Activated T-cell treated with anti-CD3 and anti-CD28 coated beads, Interleukin-2, amount 50 U/mL, for 72 hours (primary cell): ENCODE results near the gene HMX2. TPM values are rescaled to one million over a fixed set of nuclear protein-coding genes. Genes with fewer than 3 reads are reported as not detected.

Experiments used
- ATAC-seq, 2 donors: fragments of 150-1000 bp; cut with Tn5 transposase; replicated peaks in 1 of 2; 2 replicates each; pipeline ENCODE4 v1.10.0; 2021; ENCODE audit warnings: moderate library complexity in 2 of 2, mild to moderate bottlenecking in 1 of 2
- DNase-seq, 2 donors: peaks; one replicate each; pipeline ENCODE4 v3.0.0; 2021 to 2022; ENCODE audit warnings: mixed read lengths in 1 of 2
- H3K27ac Mint-ChIP-seq: one replicate; pipeline ENCODE4 v1.8.0; 2022; ENCODE audit warnings: mild to moderate bottlenecking, moderate library complexity, mixed read lengths
- H3K27me3 Mint-ChIP-seq: one replicate; pipeline ENCODE4 v1.8.0; 2022; ENCODE audit warnings: low read depth, mixed read lengths
- H3K36me3 Mint-ChIP-seq, 2 donors: one replicate each; pipeline ENCODE4 v1.8.0; 2022; ENCODE audit warnings: mixed read lengths in 2 of 2, mild to moderate bottlenecking in 1 of 2; ENCODE audit not compliant: insufficient read depth in 2 of 2
- H3K4me1 Mint-ChIP-seq: one replicate; pipeline ENCODE4 v1.8.0; 2022; ENCODE audit warnings: low read depth, mixed read lengths
- H3K4me3 Mint-ChIP-seq, 2 donors: one replicate each; pipeline ENCODE4 v1.8.0; 2022; ENCODE audit warnings: mild to moderate bottlenecking in 2 of 2, mixed read lengths in 2 of 2, moderate library complexity in 2 of 2
- H3K9me3 Mint-ChIP-seq, 2 donors: one replicate each; pipeline ENCODE4 v1.8.0; 2022; ENCODE audit warnings: mixed read lengths in 2 of 2
- total RNA-seq, 2 donors: library from RNA; stranded (reverse); gene quantifications; one replicate each; pipeline ENCODE4 v1.2.3, GENCODE V29; 2022

HMX2 gene
- 1 to 10 TPM in 1 of 2 donors, under 1 TPM in 1; 0.58 to 1.1 TPM for total RNA-seq

GRCh38 chr10:123147635-123148413 is at the start of gene HMX2:
Gene HMX2 (plus strand): TSS chr10:123148136. CDS start chr10:123148379, 243 bp downstream.
- peak; percentile 70 to 73 for DNase-seq
- peak within 1 kb of the TSS; percentile 83 to 86 for H3K4me3 Mint-ChIP-seq
- peak; percentile 55 to 59 for ATAC-seq
- H3K27ac Mint-ChIP-seq = peak within 1 kb of the TSS; percentile 61
- no peaks in the 10 kb centered on the region for H3K9me3 Mint-ChIP-seq
- peaks cover 49% of the 10 kb centered on the region for H3K27me3 Mint-ChIP-seq
- H3K4me1 Mint-ChIP-seq = peaks cover 55% of the 10 kb centered on the region
- H3K36me3 Mint-ChIP-seq = peaks cover 1 to 5% of the 10 kb centered on the region in 2 donors

DNA sequence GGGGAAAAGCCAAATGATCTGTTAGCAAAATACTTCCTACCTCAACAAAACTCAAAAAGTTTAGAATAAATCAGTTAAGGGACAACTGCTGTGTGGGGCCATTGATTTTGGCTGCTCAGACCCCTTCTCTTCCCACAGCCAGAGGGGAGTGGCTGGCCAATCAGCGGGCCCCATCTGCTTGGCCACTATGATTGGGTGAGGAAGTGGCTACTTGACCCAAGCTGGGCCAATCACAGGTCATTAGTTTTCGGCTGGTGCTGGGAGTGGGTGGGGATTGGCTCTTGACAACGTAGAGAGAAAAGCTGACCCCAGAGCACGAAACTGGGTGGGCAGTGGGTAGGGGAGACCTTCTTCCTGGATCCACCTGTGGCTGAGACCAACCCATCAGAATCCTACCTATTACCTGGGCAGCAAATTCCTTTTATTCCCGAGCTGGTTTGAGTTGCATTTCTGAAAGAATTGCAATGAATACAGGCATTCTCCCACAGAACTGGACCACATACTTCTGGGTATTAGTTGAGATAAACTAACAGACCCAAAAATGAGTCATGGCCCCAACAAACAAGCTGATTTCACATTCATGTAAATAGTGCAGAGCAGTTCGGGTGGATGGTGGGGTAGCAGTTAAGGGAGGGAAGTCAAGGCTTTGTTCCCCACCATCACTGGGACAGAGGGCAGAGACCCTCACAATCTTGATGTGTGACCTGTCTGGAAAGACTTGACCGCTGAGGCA is 47.7 kb upstream of the HMX2 start:
- no peak overlapping the region for H3K27ac Mint-ChIP-seq
- DNase-seq (no peak), ATAC-seq (no peak)
- no peak overlapping the region for H3K4me3 Mint-ChIP-seq
- H3K4me1 Mint-ChIP-seq = no peaks in the 10 kb centered on the region
- H3K9me3 Mint-ChIP-seq = no peaks in the 10 kb centered on the region
- peaks cover 12% of the 10 kb centered on the region for H3K27me3 Mint-ChIP-seq
- H3K36me3 Mint-ChIP-seq = no peaks in the 10 kb centered on the region

DNA sequence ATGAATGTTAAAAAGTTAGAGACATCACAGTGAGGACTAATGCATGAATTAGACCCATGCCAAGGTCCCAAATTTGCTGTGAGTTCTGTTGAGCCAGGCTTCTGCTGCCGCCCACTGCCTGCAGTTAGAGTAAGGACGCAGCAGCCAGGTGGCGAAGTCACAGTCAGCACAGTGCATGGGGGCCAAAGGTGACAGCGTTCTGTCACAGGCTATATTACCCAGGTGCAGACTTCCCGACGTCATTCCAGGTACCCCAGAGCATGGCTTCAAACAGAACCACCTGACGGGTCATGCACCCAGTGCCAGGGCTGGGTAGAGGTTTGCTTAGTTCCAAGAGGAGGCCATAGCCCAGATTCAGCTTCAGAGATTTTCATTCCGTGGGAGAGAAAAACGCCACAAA is 46.1 kb upstream of the HMX2 start:
- no peaks in the 10 kb centered on the region for H3K9me3 Mint-ChIP-seq
- no peaks in the 10 kb centered on the region for H3K4me1 Mint-ChIP-seq
- no peaks in the 10 kb centered on the region for H3K36me3 Mint-ChIP-seq
- no peak overlapping the region for H3K4me3 Mint-ChIP-seq
- H3K27ac Mint-ChIP-seq = no peak overlapping the region
- ATAC-seq = no peak
- DNase-seq = no peak
- H3K27me3 Mint-ChIP-seq = peaks cover 23% of the 10 kb centered on the region

GRCh38 chr10:123102673-123103072 is 45.3 kb upstream of the HMX2 start:
- DNase-seq (no peak), ATAC-seq (no peak)
- H3K27me3 Mint-ChIP-seq = peaks cover 22% of the 10 kb centered on the region
- no peaks in the 10 kb centered on the region for H3K9me3 Mint-ChIP-seq
- H3K4me3 Mint-ChIP-seq = no peak overlapping the region
- H3K4me1 Mint-ChIP-seq = no peaks in the 10 kb centered on the region
- H3K36me3 Mint-ChIP-seq = no peaks in the 10 kb centered on the region
- no peak overlapping the region for H3K27ac Mint-ChIP-seq

GRCh38 chr10:123103944-123104343 is 44.0 kb upstream of the HMX2 start:
- H3K36me3 Mint-ChIP-seq = no peaks in the 10 kb centered on the region
- H3K4me1 Mint-ChIP-seq = no peaks in the 10 kb centered on the region
- no peak overlapping the region for H3K27ac Mint-ChIP-seq
- H3K27me3 Mint-ChIP-seq = peaks cover 25% of the 10 kb centered on the region
- H3K9me3 Mint-ChIP-seq = no peaks in the 10 kb centered on the region
- H3K4me3 Mint-ChIP-seq = no peak overlapping the region
- ATAC-seq (no peak), DNase-seq (no peak)

- H3K4me3 Mint-ChIP-seq = no peak overlapping the region
- H3K36me3 Mint-ChIP-seq = no peaks in the 10 kb centered on the region
- no peaks in the 10 kb centered on the region for H3K9me3 Mint-ChIP-seq
- H3K4me1 Mint-ChIP-seq = no peaks in the 10 kb centered on the region
- H3K27me3 Mint-ChIP-seq = peaks cover 39% of the 10 kb centered on the region
- H3K27ac Mint-ChIP-seq = no peak overlapping the region
- DNase-seq (no peak), ATAC-seq (no peak)
Observed at GRCh38 chr10:123109466-123109865, 38.5 kb upstream of the HMX2 start.

DNA sequence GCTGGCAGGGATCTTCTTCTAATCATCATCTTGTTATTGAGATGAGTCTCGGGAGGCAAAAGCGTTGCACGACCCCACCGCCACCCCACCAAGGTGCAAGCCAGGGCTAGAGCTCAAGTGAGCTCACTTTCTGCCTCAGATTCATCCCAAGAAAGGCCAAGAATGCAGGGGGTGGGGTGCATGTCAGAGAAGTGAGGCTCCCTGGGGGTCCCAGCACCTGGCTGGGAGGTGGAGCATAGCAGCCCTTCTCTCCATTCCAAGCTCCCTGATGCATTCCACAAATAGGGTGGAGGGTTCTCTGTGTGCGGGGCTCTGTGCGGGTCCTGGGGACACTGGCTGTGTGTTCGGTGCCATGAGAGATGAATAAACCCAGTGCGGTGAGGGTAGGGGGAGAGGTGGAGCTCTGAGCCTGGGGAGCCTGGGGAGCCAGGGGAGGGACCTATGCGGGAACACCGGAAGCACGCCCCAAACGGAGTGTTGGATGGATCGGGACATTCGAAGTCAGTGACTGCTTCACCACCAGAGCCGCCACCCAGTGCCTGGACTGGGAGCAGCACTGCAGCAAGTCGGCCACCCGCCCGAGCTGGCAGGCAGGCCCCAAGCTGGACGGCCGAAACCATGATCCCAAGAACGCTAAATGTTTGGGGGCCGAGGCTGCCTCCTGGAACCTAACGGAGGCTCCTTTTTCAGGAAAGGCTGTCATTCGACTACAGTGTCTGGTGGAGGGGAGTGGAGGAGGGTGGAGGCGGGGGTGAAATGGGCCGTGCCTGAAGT is 30.1 kb upstream of the HMX2 start:
- H3K4me1 Mint-ChIP-seq = no peaks in the 10 kb centered on the region
- peaks cover 54% of the 10 kb centered on the region for H3K27me3 Mint-ChIP-seq
- DNase-seq (no peak), ATAC-seq (no peak)
- H3K9me3 Mint-ChIP-seq = no peaks in the 10 kb centered on the region
- no peaks in the 10 kb centered on the region for H3K36me3 Mint-ChIP-seq
- H3K4me3 Mint-ChIP-seq = no peak overlapping the region
- no peak overlapping the region for H3K27ac Mint-ChIP-seq

DNA sequence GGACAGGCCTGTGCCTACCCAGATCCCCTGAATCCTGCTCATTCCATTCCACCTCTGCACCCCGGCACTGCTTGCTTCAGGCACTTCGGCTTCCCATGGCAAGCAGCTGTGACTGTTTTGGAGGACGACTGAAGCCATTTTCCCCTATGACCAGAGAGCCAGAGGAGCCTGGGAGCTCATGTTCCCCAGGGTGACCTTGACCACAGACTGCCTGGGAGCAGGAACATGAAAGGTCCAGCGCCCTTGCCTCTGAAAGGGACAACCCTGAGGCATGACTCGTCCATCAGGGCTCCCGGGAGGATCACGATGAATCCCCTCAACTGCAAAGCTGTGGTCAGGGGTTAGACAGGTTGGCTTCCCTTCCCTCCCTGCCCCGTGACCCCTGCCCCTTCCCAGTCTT is 28.9 kb upstream of the HMX2 start:
- Mint-ChIP-seq H3K36me3 (no peaks in the 10 kb centered on the region), H3K27ac (no peak overlapping the region), H3K4me3 (no peak overlapping the region), H3K4me1 (no peaks in the 10 kb centered on the region), H3K9me3 (no peaks in the 10 kb centered on the region), H3K27me3 (peaks cover 49% of the 10 kb centered on the region)
- ATAC-seq (no peak), DNase-seq (no peak)

- peaks cover 64% of the 10 kb centered on the region for H3K27me3 Mint-ChIP-seq
- no peaks in the 10 kb centered on the region for H3K36me3 Mint-ChIP-seq
- no peaks in the 10 kb centered on the region for H3K9me3 Mint-ChIP-seq
- H3K27ac Mint-ChIP-seq = no peak overlapping the region
- no peak overlapping the region for H3K4me3 Mint-ChIP-seq
- DNase-seq = no peak
- ATAC-seq = no peak
- no peaks in the 10 kb centered on the region for H3K4me1 Mint-ChIP-seq
Observed at GRCh38 chr10:123126246-123126645, 21.7 kb upstream of the HMX2 start.

- Mint-ChIP-seq H3K27ac (no peak overlapping the region), H3K4me1 (peaks cover 22% of the 10 kb centered on the region)
- peak; percentile 38 to 57 for ATAC-seq
Observed at GRCh38 chr10:123129618-123130271, 18.2 kb upstream of the HMX2 start.

DNA sequence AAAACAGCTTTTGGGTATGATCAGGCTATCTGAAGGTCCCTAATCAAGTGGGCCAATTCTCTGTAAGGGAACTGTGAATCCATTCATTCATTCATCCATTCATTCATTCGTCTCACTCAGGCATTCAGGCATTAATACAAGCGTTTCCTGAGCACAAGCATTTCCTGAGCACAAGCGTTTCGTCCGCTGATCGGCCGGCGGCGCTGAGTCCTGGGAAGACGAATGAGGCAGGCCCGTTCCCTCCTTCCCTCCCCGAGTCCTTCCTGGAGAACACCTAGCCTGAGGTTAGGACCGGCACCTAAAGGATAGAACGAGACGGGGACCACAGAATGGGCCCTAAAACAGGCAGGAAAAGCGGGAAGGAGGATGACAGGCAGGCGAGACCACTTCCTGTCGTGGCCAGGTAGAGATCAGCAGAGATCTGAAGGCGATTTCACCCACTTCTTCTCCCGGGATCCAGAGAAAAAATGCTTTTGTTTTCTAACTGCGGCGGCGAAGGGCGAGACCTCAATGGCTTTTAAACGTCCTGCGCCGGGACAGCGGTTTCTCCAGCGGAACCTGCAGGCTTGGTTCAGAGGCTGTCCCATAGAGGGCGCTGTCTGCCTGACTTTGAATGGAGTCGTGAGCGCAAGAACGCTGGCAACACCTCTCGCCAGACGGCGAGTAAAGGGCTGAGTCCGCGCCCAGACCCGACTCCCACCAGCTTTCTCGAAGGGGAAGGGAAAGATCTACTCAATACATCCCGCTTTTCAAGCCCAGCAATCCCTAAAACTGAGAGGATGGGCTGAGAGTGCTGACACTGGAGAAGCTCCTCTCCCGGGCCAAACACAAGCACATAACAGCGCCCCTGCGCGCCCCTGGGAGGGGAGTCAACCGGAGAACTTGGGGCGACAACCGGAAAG is 15.1 kb upstream of the HMX2 start:
- H3K27ac Mint-ChIP-seq = peak overlapping the region; percentile 74
- ATAC-seq = peak; percentile 61 to 64
- no peaks in the 10 kb centered on the region for H3K9me3 Mint-ChIP-seq

More at GRCh38 chr10:123129618-123130271, 18.2 kb upstream of the HMX2 start:
- Mint-ChIP-seq H3K9me3 (no peaks in the 10 kb centered on the region), H3K4me3 (no peak overlapping the region), H3K36me3 (peaks cover 0 to 2% of the 10 kb centered on the region in 2 donors), H3K27me3 (peaks cover 90% of the 10 kb centered on the region)
- DNase-seq = no peak

More for the DNA sequence above, 15.1 kb upstream of the HMX2 start:
- H3K4me1 Mint-ChIP-seq = peaks cover 32% of the 10 kb centered on the region
- H3K27me3 Mint-ChIP-seq = peaks cover 74% of the 10 kb centered on the region
- H3K4me3 Mint-ChIP-seq = peak overlapping the region; percentile 78 to 81
- H3K36me3 Mint-ChIP-seq = peaks cover 0 to 2% of the 10 kb centered on the region in 2 donors
- peak; percentile 89 to 90 for DNase-seq
